Loucy (cell line): ENCODE measurements around the gene LYZ.

Source experiments
- EZH2phosphoT487 ChIP-seq: fragments of 200-600 bp; IDR thresholded peaks from 2 replicates; pipeline ENCODE4 v1.6.1; 2018; ENCODE audit warnings: antibody characterized with exemption, mild to moderate bottlenecking, moderate library complexity, borderline replicate concordance
- TF ChIP-seq, protein P1 (sequence below): fragments of 200-600 bp; sonication (generic); conservative IDR thresholded peaks from 2 replicates; pipeline ENCODE4 v1.5.1; 2014; ENCODE audit warnings: mild to moderate bottlenecking, antibody characterized with exemption, low read length

DNA sequence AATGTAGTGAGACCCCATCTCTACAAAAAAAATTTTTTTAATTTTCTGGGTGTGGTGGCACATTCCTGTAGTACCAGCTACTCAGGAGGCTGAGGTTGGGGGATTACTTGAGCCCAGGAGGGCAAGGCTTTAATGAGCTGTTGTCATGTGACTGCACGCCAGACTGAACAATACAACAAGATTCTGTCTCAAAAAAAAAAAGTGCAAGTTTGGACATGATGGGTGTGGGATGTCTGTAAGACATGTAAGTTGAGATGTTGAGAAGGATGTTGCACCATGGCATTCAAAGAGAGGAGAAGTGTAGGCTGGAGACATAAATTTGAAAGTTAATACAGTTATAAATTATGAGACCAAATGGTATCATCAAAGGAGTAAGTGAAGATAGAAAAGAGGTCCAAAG, 34.9 kb downstream of the LYZ start:
- TF ChIP-seq, protein P1, sequence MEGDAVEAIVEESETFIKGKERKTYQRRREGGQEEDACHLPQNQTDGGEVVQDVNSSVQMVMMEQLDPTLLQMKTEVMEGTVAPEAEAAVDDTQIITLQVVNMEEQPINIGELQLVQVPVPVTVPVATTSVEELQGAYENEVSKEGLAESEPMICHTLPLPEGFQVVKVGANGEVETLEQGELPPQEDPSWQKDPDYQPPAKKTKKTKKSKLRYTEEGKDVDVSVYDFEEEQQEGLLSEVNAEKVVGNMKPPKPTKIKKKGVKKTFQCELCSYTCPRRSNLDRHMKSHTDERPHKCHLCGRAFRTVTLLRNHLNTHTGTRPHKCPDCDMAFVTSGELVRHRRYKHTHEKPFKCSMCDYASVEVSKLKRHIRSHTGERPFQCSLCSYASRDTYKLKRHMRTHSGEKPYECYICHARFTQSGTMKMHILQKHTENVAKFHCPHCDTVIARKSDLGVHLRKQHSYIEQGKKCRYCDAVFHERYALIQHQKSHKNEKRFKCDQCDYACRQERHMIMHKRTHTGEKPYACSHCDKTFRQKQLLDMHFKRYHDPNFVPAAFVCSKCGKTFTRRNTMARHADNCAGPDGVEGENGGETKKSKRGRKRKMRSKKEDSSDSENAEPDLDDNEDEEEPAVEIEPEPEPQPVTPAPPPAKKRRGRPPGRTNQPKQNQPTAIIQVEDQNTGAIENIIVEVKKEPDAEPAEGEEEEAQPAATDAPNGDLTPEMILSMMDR: no peak
- no peak for TF ChIP-seq EZH2phosphoT487
